ENCODE measurements around the gene SIM2.
"Not testable (repeated sequence)": the region's sequence is repeated elsewhere in the genome, so short reads cannot be mapped to it uniquely, and the experiment has no call there.

The SIM2 gene, protein sequence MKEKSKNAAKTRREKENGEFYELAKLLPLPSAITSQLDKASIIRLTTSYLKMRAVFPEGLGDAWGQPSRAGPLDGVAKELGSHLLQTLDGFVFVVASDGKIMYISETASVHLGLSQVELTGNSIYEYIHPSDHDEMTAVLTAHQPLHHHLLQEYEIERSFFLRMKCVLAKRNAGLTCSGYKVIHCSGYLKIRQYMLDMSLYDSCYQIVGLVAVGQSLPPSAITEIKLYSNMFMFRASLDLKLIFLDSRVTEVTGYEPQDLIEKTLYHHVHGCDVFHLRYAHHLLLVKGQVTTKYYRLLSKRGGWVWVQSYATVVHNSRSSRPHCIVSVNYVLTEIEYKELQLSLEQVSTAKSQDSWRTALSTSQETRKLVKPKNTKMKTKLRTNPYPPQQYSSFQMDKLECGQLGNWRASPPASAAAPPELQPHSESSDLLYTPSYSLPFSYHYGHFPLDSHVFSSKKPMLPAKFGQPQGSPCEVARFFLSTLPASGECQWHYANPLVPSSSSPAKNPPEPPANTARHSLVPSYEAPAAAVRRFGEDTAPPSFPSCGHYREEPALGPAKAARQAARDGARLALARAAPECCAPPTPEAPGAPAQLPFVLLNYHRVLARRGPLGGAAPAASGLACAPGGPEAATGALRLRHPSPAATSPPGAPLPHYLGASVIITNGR

DNA sequence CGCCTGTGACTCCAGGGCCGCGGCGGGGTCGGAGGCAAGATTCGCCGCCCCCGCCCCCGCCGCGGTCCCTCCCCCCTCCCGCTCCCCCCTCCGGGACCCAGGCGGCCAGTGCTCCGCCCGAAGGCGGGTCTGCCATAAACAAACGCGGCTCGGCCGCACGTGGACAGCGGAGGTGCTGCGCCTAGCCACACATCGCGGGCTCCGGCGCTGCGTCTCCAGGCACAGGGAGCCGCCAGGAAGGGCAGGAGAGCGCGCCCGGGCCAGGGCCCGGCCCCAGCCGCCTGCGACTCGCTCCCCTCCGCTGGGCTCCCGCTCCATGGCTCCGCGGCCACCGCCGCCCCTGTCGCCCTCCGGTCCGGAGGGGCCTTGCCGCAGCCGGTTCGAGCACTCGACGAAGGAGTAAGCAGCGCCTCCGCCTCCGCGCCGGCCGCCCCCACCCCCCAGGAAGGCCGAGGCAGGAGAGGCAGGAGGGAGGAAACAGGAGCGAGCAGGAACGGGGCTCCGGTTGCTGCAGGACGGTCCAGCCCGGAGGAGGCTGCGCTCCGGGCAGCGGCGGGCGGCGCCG lies at the start of gene SIM2:
SIM2 (plus strand) TSS at position 135 of the 565 bp plus-strand sequence. CDS start 632 bp downstream, outside the sequence.
- no peak for DNase-seq (ENCODE audit: low read depth)

DNA sequence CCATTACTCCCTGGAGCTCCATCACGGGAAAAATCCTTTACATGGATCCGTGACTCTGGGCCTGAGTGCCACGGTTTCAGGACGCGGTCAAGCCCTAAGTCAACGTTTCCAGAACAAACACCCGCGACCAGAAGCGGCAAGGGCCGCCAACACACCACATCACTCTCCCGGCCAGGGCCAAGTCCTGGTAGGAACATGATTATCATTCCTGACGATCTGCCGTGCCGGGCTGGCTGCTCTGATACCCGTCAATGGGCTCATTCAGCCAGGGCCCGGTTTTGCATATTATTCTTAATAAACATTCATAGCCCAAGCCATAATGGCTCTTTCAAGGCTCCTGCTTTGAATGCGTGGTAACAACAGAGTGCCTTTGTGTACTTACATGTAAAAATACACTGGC lies 44.6 kb upstream of the SIM2 start:
- DNase-seq (ENCODE audit: low read depth) = no peak

DNA sequence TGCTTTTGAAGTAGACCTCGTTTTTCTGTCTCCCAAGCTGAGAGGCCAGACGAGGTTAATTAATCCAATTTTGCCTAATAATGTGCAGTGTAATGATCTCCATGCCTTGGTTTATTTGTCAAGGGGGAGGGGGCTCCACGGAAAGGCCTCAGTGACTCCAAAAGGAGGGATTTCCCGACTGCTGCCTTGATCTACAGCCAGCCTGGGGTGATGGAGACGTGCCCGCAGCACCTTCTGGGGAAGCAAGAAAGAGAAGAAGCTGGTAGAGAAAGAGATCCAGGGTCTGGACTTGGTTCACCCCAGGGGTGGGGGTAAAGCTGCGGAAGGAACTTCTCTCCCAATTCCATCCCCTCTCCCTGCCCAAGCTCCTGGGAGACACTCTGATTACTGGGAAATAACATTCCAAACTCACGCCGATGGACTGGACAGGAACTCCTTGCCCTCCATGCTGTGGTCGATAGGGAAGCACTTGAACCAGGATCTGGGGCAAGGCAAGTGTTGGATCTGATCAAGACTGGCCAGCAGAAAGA lies 44.1 kb upstream of the SIM2 start:
- DNase-seq (ENCODE audit: low read depth) = no peak

DNA sequence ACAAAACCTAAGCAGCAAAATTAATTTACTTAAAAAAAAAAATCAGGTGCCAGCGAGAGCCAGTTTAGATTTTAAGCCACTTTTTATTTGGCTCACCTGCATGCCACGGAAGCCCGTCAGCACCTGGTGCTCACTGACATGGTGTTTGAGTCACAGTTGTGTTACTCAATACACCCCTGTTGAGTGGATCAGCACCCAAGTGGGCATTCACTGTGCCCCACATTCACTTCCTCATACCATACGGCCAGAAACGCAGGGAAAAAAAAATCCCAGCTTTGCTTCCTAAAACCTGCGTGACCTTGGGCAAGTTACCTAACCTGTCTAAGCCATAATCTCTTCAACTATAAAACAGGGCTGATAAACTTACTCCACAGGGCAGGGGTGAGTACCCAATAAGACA lies 42.8 kb upstream of the SIM2 start:
- DNase-seq (ENCODE audit: low read depth) = no peak

DNA sequence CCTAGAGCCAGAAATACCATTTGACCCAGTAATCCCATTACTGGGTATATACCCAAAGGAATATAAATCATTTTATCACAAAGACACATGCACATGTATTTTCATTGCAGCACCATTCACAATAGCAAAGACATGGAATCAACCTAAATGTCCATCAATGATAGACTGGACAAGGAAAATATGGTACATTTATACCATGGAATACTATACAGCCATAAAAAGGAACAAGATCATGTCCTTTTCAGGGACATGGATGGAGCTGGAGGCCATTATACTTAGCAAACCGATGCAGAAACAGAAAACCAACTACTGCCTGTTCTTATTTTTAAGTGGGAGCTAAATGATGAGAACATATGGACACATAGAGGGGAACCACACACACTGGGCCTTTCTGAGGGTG lies 41.6 kb upstream of the SIM2 start:
- DNase-seq (ENCODE audit: low read depth) = not testable (repeated sequence)

DNA sequence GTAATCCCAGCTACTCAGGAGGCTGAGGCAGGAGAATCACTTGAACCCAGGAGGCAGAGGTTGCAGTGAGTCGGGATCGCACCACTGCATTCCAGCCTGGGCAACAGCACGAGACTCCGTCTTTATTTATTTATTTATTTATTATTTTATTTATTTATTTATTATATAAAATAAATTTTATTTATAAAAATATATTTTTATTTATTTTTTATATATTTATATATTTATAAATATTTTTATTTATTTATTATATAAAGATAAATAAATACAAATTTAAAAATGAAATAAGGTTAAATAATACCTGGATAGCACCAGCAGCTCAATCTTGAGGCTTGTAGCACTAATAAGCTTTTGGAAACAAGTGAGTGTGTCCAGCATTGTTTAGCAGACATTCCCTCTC lies 40.9 kb upstream of the SIM2 start:
- no peak for DNase-seq (ENCODE audit: low read depth)

DNA sequence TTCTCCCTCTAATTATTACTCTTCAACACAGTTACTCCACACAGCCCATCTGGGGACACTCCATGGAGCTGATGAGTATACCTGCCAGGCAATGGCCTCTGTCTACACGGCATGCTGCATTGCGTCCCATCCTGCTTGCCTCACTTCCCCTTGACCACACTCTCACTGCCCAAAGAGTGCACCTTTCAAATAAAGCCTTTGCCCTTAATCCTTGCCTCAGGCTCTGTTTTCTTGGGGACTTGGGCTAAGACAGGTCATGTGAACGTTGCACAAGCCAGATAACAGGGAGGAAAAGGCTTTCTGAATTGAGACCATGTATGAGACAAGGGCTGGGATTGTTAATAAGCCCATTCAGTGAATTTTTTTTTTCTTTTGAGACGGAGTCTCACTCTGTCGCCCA lies 40.0 kb upstream of the SIM2 start:
- no peak for DNase-seq (ENCODE audit: low read depth)

DNA sequence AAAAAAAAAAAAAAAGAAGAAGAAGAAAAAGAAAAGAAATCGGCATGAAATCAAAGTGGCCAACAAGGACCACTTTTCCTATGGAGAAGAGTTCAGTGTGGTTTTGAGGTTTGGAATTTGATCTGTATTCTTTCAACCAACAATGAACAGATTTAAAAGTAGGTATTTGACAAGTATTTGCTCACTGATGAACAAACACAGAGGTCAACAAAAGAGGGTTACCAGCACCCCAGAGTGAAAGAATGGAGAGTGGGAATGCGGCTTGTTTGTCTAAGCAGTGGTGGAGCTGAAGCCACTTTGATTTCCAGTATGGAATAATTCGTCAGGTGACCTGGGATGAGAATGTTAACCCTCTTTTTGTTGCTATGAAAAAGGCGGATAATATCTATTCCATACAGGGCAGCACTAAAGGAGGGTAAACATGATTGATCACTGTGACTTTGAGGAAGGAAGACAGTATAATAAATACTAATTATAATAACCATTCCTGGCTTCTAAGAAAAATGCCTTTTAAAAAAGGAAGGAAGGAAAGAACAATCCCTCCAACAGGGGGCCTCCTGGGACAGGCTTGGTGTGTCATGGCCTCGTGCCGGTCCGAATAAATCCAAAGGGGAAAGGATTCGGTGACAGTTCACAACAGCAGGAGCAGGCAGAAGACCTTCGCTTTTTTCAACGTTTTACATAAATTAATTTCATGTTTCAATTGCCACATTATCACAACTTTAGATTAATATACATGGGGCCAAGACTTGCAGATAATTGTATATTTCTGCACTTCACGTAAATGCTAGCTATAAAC lies 37.2 kb upstream of the SIM2 start:
- DNase-seq (ENCODE audit: low read depth) = no peak

DNA sequence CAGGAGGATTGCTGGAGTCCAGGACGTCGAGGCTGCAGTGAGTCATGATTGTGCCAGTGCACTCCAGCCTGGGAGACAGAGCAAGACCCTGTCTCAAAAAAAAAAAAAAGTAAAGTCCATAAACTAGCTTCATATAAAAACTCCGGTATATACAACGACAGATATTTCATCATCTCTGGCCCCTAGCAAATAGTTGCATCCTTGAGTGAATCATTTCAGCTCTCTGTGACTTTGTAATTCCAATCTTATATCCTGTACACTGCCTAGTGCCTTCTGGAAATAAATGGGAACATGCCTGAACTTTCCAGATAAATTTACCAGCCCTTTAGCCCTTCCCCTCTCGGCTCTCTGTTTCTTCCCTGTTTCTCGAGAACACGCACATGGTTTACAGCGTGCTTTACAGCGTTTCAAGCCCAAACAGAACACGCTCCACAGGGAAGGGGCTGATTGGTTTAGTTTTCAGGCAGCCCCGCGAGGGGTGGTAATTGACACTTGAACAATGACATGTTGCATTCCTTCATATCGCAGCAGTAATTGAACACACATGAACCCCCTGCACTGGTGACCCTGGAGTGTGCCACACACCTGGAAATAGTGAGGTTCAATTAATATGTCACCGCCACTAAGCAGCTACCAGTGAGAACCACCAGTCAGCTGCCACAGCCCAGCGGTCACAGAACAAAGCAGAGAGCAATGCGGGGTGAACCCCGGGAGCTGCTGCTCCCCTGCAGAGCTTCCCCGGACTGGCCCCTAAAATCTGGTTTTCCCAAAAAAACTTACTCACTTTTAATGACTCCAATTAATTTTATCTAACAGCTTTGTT lies 35.7 kb upstream of the SIM2 start:
- DNase-seq (ENCODE audit: low read depth) = no peak

DNA sequence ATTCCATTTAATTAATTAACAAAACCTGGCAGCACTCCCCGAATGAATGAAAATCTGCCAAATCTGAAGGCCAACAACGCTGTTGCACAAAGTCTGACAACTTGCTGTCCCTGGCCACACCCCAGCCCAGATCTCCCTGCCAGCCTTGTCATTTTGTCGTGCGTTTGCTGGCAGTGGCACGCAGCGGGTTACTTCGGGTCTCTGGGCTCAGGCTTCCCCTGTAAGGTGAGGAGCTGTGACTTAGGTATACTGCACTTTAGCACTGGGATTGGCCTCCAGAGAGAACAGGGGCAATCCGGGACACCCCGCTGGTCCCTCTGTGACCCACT lies 34.3 kb upstream of the SIM2 start:
- no peak for DNase-seq (ENCODE audit: low read depth)

DNA sequence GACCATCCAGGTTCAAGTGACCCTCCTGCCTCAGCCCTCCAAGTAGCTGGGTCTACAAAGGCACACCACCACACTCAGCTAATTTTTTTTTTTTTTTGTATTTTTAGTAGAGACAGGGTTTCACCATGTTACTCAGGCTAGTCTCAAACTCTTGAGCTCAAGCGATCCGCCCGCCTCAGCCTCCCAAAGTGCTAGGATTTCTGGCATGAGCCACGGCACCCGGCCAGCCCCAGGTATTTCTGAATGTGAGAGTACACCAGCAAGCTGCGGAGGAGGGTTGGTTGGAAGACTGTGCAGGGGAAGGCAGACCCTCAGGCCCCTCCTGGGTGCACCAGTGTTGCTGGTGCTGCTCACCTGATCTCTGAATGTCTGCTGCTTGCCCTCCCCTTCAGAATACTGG lies 33.1 kb upstream of the SIM2 start:
- DNase-seq (ENCODE audit: low read depth) = no peak

DNA sequence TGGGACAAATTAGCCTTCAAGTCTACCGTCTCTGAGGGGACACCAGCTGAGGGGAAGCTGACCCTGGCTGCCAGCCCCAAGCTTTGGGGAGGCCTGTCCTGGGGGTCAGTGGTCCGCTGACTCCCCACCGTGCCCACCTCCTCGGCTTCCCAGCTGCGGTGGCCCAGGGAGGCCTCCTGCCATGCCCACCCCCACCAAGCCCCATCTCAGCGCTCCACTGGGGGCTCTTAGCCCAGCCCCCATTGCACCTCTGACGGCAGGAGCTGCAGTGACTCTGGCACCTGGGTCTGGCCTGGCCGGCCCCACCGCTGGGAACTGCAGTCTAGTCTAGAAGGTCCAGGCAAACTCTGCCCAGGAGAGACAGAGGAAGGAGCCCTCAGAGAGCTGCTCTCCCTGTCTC lies 30.2 kb upstream of the SIM2 start:
- DNase-seq (ENCODE audit: low read depth) = no peak

DNA sequence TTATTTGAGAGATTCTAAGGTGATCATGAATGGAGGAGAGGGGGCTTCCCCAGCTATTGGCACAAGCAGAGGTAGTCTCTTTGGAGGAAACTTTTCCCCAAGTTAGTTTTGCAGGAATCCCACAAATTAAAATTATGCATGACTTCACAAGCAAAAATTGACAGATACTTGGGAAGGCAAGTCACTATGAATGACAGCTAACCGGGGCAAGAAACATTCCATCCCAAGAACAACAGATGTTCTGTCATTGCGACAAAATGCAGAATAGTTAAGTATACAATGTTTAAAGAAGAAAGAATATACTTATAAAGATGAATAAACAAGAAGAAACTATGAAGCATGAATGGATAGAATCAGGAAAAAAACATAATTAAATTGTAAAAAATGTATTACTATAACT lies 27.1 kb upstream of the SIM2 start:
- DNase-seq (ENCODE audit: low read depth) = no peak

DNA sequence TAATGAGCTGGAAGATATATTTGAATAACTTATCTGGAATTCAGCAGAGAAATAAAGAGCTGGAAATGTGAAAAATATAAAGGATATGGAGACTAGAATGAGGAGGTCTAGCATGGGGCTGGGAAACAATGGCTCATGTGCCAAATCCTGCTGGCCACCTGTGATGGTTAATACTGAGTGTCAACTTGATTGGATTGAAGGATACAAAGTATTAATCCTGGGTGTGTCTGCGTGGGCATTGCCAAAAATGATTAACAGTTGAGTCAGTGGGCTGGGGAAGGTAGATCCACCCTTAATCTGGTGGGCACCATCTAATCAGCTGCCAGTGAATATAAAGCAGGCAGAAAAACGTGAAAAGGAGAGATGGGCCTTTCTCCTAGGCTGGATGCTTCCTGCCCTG lies 26.6 kb upstream of the SIM2 start:
- not testable (repeated sequence) for DNase-seq (ENCODE audit: low read depth)

DNA sequence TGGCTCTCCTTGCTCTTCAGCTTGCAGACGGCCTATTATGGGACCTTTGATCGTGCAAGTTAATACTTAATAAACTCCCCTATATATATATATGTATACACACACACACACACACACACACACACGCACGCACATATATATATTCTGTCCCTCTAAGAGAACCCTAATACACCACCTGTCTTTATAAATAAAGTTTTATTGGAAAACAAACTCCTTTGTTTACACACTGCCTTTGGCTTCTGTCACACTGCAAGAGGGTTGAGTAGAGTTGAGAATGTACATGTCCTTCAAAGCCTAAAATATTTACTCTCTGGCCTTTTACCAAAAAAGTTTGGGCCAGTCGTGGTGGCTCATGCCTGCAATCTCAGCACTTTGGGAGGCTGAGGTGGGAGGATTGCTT lies 26.2 kb upstream of the SIM2 start:
- DNase-seq (ENCODE audit: low read depth) = no peak

DNA sequence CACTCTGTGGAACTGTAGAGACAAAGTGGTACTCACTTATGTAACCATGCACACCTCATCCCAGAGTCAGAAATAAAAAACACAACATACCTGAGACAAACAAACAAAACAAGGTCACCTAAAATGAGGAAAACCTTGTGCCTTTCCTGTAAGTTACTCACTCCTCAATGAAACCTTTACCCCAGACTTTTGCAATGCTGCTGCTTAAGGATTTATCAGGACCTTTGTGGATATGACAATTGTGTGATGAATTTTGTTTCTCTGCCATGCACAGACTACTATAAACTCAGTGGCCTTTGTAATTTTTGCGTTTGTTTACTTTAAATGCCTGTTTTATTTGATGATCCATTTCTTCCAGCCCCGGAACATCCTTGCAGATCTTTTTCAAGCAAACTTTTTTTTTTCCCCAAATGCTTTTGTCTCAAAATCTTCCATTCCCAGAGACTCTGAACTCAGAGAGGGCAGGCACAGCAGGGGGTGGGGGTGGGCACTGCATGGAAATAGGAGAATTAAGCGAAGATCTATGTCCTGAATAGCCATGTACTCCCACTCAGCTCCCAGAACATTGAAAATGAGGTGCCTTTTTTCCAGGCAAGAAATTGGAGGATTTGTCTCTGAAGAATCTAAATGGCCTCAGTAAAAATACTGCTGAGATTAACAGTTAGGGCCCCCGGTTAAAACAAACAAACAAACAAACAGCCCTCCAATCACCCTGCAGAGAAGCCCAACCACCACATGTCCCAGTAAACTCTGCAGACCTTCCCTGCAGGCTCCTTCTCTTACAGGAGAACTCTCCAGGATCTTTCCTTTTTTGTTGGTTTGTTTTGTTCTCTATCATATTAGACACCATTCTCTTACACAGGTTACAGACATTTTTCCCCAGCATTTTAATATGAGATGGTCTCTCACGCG lies 22.6 kb upstream of the SIM2 start:
- DNase-seq (ENCODE audit: low read depth) = no peak

DNA sequence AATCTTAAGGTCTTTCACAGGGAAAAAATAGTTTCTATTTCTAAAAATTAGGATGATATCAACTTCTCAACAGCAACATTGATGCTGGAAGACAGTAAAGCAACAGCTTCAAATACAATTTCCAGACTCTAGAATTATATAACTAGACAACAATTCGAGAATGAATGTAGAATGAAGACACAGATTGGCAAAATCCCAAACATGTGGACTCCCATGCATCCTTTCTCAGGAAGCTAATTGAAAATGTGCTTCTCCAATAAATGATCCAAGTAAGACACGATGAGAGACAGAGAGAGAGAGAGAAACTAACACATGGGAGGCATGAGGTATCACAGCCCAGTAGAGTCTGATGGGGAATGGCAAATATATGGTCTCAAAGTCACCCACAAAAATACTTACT lies 21.5 kb upstream of the SIM2 start:
- no peak for DNase-seq (ENCODE audit: low read depth)

DNA sequence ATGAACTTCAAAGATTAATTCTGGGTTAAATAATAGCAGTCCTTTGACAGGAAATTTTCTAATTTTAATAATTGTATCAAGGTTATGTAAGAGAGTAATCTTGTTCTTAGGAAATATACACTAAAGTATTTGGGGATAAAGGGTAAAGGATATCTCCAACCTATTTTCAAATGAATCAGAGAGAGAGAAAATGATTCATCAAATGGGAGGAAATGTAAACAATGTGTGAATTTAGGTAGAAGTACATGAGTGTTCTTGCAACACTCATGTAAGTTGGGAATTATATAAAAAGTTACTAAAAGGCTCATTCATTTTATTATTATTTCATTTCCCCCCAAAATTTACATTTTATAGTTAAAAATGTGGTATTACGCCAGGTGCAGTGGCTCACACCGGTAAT lies 20.4 kb upstream of the SIM2 start:
- DNase-seq (ENCODE audit: low read depth) = no peak

DNA sequence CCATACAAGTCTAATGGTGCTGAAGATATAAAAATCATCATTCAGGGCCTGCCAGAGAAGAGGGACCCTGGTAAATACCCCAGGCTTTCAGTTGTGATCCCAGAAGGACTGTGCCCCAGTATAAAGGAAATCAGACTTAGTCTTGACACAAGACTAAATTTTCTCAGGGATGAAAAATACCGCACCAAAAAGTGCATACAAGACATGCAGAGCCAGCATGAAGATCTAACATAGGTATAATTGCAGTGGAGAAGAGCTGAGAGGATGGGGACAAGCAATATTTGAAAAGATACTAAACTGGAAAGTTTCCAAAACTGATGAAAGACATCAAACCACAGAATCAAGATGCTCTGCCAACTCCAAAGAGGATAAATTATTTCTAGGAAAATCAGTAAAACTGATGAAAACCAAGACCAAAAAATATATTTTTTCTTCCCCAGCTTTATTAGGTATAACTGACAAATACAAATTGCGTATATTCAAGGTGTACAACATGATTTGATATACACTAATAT lies 17.7 kb upstream of the SIM2 start:
- DNase-seq (ENCODE audit: low read depth) = no peak
